ENCODE measurements around the gene NCOA5.

NCOA5 gene

GRCh38 chr20:46060301-46060881 lies 29.4 kb downstream of the NCOA5 start:
- no peak for DNase-seq (ENCODE audit: low read depth)

DNA sequence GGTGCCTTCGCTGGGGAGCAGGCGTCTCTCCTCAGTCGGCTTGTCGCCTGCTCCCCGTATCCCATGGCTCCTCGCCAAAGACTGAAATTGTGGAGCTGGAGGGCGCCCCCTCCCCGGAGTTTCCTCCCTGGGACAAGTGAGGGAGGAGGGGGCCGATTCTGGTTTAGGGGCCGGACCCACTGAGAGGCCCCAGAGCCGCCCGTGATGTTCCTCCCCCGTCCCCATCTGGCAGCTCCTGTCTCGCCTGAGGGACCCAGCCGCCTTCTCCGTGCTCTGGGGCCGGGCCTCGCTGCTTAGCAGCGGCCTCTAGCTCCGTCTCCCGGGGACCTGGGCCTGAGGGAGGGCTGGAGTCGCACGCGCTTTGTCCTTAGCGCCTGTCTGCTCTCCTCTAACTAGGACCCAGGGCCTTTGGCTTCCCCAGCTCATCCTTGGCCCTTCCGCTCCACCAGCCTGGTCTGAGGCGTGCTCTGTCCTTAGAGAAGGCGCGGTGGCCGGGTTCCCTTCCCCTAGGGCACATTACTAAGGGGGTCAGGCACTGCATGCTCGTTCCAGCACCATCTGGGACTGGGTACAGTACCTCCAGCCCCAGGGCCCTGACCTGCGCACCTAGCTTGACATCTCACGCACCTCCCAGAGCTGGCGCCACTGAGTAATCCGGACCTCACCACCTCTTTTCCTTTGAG lies 31.0 kb downstream of the NCOA5 start:
- DNase-seq (ENCODE audit: low read depth): no peak

- DNase-seq (ENCODE audit: low read depth): no peak
Observed at GRCh38 chr20:46057856-46058598, 31.7 kb downstream of the NCOA5 start.

- DNase-seq (ENCODE audit: low read depth): no peak
Observed at GRCh38 chr20:46056970-46057855, 32.5 kb downstream of the NCOA5 start.

- DNase-seq (ENCODE audit: low read depth): no peak
Observed at GRCh38 chr20:46056027-46056833, 33.5 kb downstream of the NCOA5 start.

DNA sequence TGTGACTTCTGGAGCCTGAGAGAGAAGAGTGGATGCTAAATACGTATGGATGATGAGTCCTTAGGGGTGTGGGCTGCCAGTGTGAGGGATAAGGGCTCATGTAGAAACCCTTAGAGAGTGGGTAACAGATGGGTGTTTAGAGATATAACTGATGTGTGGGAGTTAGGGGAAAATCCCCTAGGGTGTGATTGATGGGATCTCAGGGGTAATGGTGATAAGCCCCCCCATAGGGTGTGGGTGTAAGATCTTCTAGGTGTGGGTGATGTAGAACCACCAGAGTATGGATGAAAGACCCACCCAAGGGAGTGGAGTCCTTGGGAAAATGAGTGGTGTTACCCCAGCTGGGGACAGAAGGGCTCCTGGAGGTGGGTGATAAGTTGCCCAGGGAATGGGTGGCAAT lies 34.5 kb downstream of the NCOA5 start:
- no peak for DNase-seq (ENCODE audit: low read depth)

- no peak for DNase-seq (ENCODE audit: low read depth)
Observed at GRCh38 chr20:46054606-46055005, 35.2 kb downstream of the NCOA5 start.

DNA sequence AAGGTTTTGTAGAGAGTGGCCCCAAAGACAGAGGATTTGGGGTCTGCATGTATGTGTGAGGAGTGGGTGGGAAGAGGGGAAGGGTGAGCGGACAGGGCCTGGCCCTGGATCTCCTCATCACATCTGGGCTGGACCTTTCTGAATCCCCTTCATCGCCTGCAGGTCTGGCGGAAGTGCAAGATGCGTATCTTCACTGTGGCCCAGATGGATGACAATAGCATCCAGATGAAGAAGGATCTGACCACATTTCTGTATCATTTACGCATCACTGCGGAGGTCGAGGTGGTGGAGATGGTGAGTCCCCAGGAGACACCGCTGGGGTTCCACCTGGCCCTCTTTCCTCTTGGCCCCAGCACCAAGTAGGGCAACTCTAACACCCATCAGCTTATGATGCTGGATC lies 36.3 kb downstream of the NCOA5 start:
- no peak for DNase-seq (ENCODE audit: low read depth)

DNA sequence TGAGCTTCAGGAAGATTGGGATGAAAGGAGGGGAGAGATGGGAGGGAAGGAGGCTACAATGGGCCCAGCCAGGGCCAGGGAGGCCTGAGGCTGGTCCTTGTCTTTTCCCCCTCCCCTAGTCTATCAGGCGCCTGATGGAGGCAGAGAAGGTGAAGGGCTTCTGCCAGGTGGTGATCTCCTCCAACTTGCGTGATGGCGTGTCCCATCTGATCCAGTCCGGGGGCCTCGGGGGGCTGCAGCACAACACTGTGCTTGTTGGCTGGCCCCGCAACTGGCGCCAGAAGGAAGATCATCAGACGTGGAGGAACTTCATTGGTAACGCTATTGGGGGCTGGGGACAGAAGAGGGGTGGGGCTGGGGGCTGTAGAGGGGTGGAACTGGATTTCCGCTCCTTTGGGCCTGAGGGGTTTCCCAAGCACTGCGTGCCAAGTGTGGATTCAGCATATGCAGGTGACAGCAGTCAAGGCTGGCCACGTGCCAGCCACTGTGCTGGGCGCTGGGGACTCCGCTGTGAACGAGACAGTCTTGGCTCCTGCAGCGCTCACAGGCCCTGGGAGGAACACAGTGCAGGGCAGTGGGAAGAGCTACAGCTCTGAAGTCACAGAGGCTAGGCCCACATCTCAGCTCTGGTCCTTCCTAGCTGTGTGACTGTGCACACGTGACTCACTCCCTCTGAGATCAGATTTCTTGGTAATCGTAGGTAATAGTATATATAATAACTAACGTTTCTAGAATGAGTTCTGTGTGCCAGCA lies 38.0 kb downstream of the NCOA5 start:
- DNase-seq (ENCODE audit: low read depth): no peak

DNA sequence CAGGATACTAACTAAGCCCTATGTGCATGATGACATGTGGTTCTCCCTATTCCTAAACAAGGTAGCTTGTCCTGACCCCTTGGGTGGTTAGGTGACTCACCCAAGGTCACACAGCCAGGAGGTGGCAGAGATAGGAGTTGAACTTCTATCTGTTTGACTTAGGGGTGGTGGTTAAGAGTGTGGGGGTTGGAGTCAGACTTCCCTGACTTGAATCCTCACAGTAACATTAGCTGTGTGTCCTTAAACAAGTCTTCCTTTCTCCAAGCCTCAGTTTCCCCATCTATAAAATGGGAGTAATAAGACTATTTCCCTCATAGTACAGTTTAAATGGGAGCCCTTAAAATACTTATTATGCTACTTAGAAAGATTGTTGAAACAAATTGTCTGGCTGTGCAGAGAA lies 38.9 kb downstream of the NCOA5 start:
- DNase-seq (ENCODE audit: low read depth): no peak

DNA sequence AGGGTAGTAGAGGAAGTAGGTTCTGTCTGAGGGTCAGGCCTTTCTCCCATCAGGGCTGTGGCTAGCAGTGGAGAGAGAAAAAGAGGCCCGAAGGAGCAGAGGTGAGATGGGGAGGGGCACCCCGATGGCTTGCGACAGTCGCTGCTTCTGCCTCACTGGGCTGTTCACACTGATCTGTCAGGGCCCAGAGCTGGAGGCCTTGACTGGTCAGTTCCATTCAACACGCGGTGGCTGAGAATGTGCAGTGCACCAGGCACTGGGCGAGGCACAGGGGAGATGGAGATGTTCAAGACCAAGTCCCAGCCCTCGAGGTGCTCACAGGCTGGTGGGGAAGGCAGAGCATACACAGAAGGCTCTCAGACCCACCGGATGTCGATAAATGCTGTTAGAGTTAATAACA lies 39.3 kb downstream of the NCOA5 start:
- DNase-seq (ENCODE audit: low read depth): no peak

DNA sequence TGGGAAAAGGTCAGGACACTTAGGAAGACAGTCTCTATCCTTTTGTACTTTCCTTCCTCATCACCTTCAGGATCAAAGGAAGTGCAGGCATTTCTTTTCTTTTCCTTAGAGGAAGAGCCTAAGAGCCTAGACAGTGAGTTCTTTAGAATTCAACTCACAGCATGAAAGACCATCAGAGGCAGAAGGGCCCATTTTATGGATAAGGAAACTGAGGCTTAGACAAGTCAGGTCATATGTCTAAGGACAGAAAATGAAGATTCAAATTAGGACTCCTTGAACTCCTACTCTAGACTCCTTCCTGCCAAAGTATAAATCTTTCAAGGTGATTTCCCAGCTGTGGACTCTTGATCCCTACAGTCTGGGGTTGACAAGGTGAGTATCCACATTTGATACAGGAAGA lies 39.9 kb downstream of the NCOA5 start:
- no peak for DNase-seq (ENCODE audit: low read depth)

GRCh38 chr20:46049190-46049589 lies 40.6 kb downstream of the NCOA5 start:
- DNase-seq (ENCODE audit: low read depth): no peak

- DNase-seq (ENCODE audit: low read depth): no peak
Observed at GRCh38 chr20:46047821-46048220, 41.9 kb downstream of the NCOA5 start.

DNA sequence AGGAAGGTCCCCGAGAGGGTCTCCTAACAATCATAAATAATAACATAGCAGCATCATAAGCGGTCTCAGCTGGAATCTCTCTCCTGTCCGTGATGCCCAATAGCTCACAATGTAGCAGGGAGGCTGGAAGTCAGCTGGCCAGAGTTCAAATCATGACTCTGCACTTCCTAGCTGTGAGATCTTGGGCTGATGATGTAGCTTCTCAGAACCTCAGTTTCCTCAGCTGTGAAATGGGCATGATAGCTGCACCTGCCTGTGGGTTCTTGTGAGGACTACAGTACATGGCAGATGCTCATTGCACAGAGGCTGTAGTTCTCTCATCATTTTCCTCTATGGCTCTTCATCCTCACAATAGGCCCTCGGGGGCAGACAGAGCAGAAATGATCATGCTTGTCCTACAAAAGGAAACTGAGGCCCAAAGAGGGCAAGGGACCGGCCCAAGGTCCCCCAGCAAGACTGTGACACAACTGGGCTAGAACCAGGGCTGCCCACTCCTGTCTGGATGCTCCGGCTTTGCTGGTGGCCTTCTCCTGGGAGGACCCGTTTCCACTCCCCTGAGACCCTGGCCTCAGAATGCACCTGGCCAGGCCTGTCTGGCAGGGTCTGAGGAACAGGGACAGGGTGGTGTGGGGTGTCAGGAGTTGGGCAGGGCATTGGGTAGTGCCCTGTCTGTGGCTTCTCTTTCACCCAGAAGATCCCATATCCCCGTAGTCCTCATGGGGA lies 43.0 kb downstream of the NCOA5 start:
- DNase-seq (ENCODE audit: low read depth): no peak

- no peak for DNase-seq (ENCODE audit: low read depth)
Observed at GRCh38 chr20:46044896-46045295, 44.9 kb downstream of the NCOA5 start.

DNA sequence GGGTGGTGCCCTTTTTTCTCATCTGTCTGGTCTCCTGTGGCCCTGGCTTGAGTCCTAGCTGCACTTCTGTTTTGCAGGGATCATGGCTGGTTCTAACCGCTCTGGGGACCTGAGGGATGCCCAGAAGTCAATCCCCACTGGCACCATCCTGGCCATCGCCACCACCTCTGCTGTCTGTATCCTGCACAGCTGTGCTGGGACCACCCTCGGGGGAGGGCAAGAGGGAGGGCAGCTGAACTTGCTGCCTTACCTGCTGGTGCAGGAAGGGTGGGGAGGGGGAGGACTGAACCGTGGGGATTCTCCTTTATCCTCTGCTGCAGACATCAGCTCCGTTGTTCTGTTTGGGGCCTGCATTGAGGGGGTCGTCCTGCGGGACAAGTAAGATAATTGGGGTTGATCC lies 46.2 kb downstream of the NCOA5 start:
- DNase-seq (ENCODE audit: low read depth): no peak

- peak; percentile 15 for DNase-seq (ENCODE audit: low read depth)
Observed at GRCh38 chr20:46040902-46041535, 48.7 kb downstream of the NCOA5 start.

DNA sequence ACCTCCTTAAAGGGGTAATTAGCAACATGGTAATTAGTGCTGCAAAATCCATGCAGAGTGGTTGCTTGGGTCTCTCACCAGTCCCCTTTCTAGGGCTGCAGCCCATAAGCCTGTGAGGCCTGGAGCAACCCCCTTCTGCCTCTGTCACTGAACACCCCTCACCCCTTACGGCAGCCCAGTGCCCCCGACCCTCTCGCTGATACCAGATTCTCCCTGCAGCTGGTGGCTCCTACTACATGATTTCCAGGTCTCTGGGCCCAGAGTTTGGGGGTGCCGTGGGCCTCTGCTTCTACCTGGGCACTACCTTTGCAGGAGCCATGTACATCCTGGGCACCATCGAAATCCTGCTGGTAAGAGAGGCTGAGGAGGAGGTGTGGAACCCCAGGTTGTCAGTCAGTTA lies 52.7 kb downstream of the NCOA5 start:
- no peak for DNase-seq (ENCODE audit: low read depth)

- no peak for DNase-seq (ENCODE audit: low read depth)
Observed at GRCh38 chr20:46036370-46036769, 53.4 kb downstream of the NCOA5 start.
